ENCODE data around the gene GSC2.

The GSC2 gene

DNA sequence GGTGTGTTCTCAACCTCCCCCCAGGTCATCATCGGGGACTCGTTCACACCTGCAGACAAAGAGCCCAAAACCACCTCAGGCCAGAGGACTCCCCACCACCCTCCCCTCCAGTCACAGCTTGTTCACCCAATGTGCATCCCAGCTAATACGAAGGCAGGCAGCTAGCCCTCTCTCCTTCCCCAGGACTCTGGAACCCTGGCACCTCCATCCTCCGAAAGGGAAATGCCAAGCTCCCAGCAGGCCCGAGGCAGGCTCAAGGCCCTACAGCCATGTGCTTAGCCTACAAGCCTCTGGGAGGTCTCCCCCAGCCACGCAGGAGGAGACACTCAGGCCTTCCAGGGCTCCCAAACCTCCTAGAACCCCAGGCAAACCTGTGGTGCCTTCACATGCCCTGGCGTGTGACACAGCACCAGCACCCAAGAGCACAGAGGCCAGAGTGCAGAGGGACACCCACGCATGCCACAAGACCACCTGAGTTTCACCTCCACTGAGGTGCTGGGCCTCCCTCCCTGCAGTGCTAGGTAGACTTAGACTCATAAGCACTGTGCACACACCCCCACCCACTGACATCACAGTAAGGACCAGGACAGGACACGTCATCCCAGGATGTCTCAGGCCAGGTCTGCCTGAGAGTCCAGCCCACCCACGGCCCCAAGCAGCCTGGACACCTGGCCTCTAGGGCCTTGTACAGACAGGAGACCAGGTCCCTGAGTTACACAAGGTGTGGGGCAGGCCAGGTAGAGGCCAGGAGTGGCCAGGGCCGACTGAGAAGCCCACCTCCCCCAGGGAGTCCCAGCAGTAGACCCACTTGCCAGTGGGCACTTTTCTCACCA lies 12.5 kb downstream of the GSC2 start:
- Histone ChIP-seq H3K27me3 (ENCODE audit: insufficient read depth, poor library complexity, severe bottlenecking) (no peaks in the 10 kb centered on the region), H3K27ac (replicated peaks) (no peak overlapping the region), H3K4me3 (replicated peaks; ENCODE audit: insufficient read depth, low read length) (no peak overlapping the region)
- DNase-seq (ENCODE audit: low read depth in 1 of 2, low spot score in 1 of 2) = no peak
- TF ChIP-seq, protein P1, sequence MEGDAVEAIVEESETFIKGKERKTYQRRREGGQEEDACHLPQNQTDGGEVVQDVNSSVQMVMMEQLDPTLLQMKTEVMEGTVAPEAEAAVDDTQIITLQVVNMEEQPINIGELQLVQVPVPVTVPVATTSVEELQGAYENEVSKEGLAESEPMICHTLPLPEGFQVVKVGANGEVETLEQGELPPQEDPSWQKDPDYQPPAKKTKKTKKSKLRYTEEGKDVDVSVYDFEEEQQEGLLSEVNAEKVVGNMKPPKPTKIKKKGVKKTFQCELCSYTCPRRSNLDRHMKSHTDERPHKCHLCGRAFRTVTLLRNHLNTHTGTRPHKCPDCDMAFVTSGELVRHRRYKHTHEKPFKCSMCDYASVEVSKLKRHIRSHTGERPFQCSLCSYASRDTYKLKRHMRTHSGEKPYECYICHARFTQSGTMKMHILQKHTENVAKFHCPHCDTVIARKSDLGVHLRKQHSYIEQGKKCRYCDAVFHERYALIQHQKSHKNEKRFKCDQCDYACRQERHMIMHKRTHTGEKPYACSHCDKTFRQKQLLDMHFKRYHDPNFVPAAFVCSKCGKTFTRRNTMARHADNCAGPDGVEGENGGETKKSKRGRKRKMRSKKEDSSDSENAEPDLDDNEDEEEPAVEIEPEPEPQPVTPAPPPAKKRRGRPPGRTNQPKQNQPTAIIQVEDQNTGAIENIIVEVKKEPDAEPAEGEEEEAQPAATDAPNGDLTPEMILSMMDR (IDR thresholded peaks at IDR 0.05; ENCODE audit: insufficient read depth, low read length) = no peak
- TF ChIP-seq GABPA (IDR thresholded peaks at IDR 0.05; ENCODE audit: low read depth) (no peak), POLR2AphosphoS5 (IDR thresholded peaks at IDR 0.05; ENCODE audit: low read depth) (no peak)

DNA sequence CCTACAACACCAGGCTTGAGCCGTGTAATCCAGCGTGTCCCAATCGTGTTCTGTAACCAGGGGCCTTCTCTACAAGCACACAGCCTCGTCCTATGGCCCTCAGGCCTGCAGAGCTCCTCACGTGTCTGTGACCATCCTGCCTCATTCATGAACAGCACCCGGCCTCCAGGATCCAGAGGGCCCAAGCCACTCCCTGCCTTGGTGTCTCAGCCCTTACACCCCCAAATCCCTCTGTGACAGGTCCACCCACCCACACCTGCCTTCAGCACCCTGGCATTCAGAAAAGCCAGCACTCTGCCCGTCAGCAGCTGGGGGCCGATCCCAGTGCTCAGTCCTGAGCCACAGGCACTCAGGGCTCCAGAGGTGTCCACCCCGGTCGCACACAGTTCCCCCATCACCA lies 13.2 kb downstream of the GSC2 start:
- DNase-seq (ENCODE audit: low read depth in 1 of 2, low spot score in 1 of 2) = no peak
- Histone ChIP-seq H3K4me3 (replicated peaks; ENCODE audit: insufficient read depth, low read length) (no peak overlapping the region), H3K27me3 (ENCODE audit: insufficient read depth, poor library complexity, severe bottlenecking) (no peaks in the 10 kb centered on the region), H3K27ac (replicated peaks) (no peak overlapping the region)
- TF ChIP-seq, protein P2, sequence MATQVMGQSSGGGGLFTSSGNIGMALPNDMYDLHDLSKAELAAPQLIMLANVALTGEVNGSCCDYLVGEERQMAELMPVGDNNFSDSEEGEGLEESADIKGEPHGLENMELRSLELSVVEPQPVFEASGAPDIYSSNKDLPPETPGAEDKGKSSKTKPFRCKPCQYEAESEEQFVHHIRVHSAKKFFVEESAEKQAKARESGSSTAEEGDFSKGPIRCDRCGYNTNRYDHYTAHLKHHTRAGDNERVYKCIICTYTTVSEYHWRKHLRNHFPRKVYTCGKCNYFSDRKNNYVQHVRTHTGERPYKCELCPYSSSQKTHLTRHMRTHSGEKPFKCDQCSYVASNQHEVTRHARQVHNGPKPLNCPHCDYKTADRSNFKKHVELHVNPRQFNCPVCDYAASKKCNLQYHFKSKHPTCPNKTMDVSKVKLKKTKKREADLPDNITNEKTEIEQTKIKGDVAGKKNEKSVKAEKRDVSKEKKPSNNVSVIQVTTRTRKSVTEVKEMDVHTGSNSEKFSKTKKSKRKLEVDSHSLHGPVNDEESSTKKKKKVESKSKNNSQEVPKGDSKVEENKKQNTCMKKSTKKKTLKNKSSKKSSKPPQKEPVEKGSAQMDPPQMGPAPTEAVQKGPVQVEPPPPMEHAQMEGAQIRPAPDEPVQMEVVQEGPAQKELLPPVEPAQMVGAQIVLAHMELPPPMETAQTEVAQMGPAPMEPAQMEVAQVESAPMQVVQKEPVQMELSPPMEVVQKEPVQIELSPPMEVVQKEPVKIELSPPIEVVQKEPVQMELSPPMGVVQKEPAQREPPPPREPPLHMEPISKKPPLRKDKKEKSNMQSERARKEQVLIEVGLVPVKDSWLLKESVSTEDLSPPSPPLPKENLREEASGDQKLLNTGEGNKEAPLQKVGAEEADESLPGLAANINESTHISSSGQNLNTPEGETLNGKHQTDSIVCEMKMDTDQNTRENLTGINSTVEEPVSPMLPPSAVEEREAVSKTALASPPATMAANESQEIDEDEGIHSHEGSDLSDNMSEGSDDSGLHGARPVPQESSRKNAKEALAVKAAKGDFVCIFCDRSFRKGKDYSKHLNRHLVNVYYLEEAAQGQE (IDR thresholded peaks at IDR 0.05; ENCODE audit: insufficient replicate concordance, low read depth) = no peak
- TF ChIP-seq, protein P1 (IDR thresholded peaks at IDR 0.05; ENCODE audit: insufficient read depth, low read length) = no peak
- TF ChIP-seq POLR2AphosphoS5 (IDR thresholded peaks at IDR 0.05; ENCODE audit: low read depth) (no peak), GABPA (IDR thresholded peaks at IDR 0.05; ENCODE audit: low read depth) (no peak), SPI1 (IDR thresholded peaks at IDR 0.05; ENCODE audit: borderline replicate concordance, low read depth) (no peak)

DNA sequence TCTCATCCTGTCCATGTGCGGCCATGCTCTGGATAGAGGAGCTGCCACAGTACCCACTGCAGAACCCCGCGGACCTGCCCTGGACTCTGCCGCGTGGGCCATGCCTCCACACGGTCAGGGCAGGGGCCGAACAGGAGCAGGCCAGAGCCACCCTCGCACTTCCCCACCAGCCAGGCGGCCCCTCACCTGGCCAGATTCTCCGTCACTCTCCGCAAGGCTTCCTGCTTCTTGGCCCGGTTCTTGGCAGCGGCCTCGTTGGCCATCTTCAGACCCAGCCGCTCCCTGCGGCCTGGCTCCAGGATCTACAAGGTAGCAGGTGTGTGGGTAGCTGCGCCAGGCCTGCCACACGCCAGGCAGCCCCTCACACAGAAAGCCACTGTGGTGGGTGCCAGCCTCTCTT lies 15.2 kb downstream of the GSC2 start:
- Histone ChIP-seq H3K27me3 (ENCODE audit: insufficient read depth, poor library complexity, severe bottlenecking) (no peaks in the 10 kb centered on the region), H3K4me3 (replicated peaks; ENCODE audit: insufficient read depth, low read length) (no peak overlapping the region), H3K27ac (replicated peaks) (no peak overlapping the region)
- TF ChIP-seq POLR2AphosphoS5 (IDR thresholded peaks at IDR 0.05; ENCODE audit: low read depth) (no peak), SPI1 (IDR thresholded peaks at IDR 0.05; ENCODE audit: borderline replicate concordance, low read depth) (no peak), GABPA (IDR thresholded peaks at IDR 0.05; ENCODE audit: low read depth) (no peak)
- TF ChIP-seq, protein P2 (IDR thresholded peaks at IDR 0.05; ENCODE audit: insufficient replicate concordance, low read depth) = no peak
- TF ChIP-seq, protein P1 (IDR thresholded peaks at IDR 0.05; ENCODE audit: insufficient read depth, low read length) = no peak
- no peak for DNase-seq (ENCODE audit: low read depth in 1 of 2, low spot score in 1 of 2)

Data from HL-60 (cell line).